VCaP (cell line): Measurements from ENCODE around the gene FKTN.
"Not testable (repeated sequence)": the region's sequence is repeated elsewhere in the genome, so short reads cannot be mapped to it uniquely, and the experiment has no call there.

Source experiments
- H3K27ac ChIP-seq: fragments of 450-650 bp; 2 replicates; pipeline ENCODE4 v1.5.1; 2017
- TF ChIP-seq, protein P1 (sequence below): fragments of 450-650 bp; conservative IDR thresholded peaks from 2 replicates; pipeline ENCODE4 v1.5.1; 2017; ENCODE audit warnings: mild to moderate bottlenecking, moderate library complexity

The FKTN gene

DNA sequence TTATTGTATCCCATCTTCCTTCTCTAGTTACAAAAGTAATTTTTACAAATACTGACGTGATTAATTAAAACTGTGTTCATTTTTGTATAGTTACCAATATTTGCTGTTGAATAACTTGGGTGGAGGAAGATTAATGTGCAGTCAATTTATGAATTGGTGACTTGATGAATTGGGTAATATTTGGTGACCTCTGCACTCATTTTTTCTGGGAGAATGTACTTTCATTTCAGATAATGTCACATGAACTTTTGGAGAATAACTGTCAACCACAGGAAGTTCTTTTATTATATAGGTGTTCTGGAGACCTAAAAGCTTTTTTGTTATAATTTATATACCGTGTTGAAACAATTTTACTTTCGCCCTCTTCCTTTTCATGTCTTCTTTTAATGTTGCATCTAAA lies 26.4 kb upstream of the FKTN start:
- no peak overlapping the region for H3K27ac ChIP-seq

DNA sequence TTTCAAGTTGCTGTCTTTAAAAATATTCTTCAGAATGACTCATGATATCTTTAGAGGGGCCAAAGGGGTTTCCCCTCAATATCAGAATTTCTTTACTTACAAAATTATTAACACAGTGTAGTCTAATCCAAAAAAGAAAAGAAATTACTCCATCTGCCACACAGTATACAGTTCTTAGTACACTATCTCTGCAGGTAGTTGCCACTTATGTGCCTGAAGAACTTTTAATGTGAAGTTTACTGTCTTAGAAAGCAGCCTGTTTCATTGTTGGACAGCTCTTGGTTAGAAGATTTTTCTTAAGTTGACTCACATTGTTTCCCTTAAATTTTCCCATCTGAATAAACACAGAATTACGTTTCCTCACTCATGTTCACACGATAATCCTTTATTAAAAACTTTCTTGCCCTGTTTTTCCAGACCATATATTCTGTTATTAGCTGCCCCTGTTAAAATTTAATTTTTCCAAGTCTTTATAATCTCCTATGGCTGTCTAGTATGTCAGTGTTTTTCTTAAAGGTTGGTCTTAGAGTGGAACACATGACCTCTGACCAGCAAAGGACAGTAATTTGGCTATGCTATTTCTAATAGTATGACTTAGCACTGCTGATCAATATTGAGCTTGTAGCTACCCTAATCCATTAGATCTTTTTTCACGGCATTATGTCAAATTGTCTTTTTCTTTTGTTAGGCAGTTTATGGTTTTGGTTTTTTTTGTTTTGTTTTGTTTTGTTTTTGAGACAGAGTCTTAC lies 21.8 kb upstream of the FKTN start:
- TF ChIP-seq, protein P1, sequence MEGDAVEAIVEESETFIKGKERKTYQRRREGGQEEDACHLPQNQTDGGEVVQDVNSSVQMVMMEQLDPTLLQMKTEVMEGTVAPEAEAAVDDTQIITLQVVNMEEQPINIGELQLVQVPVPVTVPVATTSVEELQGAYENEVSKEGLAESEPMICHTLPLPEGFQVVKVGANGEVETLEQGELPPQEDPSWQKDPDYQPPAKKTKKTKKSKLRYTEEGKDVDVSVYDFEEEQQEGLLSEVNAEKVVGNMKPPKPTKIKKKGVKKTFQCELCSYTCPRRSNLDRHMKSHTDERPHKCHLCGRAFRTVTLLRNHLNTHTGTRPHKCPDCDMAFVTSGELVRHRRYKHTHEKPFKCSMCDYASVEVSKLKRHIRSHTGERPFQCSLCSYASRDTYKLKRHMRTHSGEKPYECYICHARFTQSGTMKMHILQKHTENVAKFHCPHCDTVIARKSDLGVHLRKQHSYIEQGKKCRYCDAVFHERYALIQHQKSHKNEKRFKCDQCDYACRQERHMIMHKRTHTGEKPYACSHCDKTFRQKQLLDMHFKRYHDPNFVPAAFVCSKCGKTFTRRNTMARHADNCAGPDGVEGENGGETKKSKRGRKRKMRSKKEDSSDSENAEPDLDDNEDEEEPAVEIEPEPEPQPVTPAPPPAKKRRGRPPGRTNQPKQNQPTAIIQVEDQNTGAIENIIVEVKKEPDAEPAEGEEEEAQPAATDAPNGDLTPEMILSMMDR = no peak

More for the DNA sequence above, 26.4 kb upstream of the FKTN start:
- TF ChIP-seq, protein P1 = no peak

DNA sequence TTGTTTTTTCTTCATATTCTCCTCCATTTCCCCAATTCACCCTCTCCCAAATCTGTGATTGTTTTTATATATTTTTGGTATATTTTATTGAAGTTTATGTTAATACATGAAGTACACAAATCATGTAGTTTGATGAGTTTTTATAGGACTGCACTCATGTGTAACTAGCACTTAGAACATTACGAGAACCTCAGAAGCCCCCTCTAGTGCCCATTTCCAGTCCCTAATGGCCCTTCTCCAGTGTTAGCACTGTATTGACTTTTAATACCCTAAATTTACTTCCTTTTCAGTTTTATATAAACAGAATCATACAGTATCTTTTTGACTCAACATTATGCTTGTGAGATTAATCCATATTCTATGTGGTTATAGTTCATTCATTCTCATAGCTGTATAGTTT lies 18.5 kb upstream of the FKTN start:
- TF ChIP-seq, protein P1 = no peak
- no peak overlapping the region for H3K27ac ChIP-seq

More for the DNA sequence above, 21.8 kb upstream of the FKTN start:
- no peak overlapping the region for H3K27ac ChIP-seq

DNA sequence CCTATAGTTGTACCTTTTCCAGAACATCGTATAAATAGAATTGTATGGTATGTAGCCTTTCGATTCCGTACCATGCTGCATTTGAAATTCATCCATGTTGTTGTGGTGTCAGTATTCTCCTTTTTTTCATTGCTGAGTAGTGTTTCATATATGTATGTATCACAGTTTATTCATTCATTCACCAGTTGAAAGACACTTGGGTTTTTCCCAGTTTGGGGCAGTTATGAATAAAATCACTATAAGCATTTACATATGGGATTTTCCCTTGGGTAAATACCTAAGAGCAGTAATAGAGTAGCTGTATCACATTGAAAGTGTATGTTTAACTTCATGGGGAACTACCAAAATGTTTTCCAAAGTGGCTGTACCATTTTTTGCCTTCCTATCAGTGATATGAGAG lies 16.1 kb upstream of the FKTN start:
- no peak overlapping the region for H3K27ac ChIP-seq
- TF ChIP-seq, protein P1 = no peak

DNA sequence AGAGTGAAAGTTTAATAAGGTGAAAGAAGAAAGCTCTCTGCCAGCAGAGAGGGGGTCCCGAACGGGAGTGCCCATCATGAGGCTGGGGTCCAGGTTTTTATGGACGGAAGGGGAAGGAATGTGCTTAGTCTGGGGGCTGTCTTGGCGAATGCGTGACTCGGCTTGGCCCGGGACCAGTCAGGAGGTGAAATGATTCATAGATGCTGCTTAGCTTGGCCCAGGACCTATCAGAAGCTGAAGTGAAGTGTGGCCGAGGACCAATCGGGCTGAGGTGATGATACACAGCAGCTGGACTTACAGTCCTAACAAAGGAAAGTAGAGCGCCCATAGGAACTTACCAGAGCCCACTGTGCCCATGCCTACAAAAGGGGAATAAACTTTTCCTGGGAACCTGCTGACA lies 3.9 kb upstream of the FKTN start:
- TF ChIP-seq, protein P1 = no peak
- H3K27ac ChIP-seq = no peak overlapping the region

DNA sequence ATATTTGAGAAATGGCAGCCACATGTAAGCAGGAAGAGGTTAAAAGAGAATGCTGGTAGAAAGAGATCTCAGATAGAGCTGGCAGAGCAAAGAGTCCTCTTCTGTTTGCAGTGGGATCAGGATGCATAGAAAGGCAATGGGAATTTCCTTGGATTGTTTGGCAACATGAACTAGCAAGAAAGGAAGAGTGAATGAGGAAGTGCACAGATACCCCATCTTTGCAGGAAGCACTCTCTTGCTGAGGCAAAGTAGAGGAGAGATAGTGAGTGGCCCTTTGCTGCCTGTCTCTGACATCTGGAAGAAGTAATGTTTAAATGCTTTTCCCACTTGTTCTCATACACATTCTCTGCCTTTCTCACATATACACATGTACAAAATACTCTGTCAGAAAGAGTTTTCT lies 14.5 kb downstream of the FKTN start:
- no peak overlapping the region for H3K27ac ChIP-seq
- TF ChIP-seq, protein P1 = no peak

DNA sequence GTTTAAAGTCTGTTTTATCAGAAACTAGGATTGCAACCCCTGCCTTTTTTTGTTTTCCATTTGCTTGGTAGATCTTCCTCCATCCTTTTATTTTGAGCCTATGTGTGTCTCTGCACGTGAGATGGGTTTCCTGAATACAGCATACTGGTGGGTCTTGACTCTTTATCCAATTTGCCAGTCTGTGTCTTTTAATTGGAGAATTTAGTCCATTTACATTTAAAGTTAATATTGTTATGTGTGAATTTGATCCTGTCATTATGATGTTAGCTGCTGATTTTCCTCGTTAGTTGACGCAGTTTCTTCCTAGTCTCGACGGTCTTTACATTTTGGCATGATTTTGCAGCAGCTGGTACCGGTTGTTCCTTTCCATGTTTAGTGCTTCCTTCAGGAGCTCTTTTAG lies 22.0 kb downstream of the FKTN start:
- H3K27ac ChIP-seq = not testable (repeated sequence)

DNA sequence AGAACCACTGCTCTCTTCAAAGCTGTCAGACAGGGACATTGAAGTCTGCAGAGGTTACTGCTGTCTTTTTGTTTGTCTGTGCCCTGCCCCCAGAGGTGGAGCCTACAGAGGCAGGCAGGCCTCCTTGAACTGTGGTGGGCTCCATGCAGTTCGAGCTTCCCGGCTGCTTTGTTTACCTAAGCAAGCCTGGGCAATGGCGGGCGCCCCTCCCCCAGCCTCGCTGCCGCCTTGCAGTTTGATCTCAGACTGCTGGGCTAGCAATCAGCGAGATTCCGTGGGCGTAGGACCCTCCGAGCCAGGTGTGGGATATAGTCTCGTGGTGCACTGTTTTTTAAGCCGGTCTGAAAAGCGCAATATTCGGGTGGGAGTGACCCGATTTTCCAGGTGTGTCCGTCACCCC lies 23.6 kb downstream of the FKTN start:
- not testable (repeated sequence) for H3K27ac ChIP-seq

DNA sequence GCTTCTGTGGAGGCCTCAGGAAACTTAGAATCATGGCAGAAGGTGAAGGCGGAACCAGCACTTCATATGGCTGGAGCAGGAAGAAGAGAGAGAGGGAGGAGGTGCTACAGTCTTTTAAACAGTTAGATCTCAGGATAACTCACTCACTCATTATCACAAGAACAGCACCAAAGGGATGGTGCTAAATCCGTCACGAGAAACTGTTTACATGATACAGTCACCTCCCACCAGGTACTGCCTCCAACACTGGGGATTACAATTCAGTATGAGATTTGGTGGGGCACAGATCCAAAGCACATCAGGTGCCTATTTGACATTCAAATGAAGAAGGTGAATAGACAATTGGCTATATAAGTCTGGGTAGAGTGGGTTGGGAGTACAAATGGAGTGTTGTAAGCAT lies 35.2 kb downstream of the FKTN start:
- TF ChIP-seq, protein P1 = no peak

More for the DNA sequence above, 35.2 kb downstream of the FKTN start:
- H3K27ac ChIP-seq = no peak overlapping the region
